GM21576 (cell line): Measurements from ENCODE around the gene SPIB.
"Not testable (repeated sequence)": the region's sequence is repeated elsewhere in the genome, so short reads cannot be mapped to it uniquely, and the experiment has no call there.

Experiments
- ATAC-seq: cut with Tn5 transposase; IDR thresholded peaks from one replicate; pipeline ENCODE4 v1.9.1; 2021; ENCODE audit warnings: mild to moderate bottlenecking, moderate library complexity; ENCODE audit not compliant: unreplicated experiment

SPIB gene

GRCh38 chr19:50435221-50435620 is 16.5 kb downstream of the SPIB start:
- ATAC-seq = no peak

GRCh38 chr19:50435627-50436026 is 16.9 kb downstream of the SPIB start:
- no peak for ATAC-seq

GRCh38 chr19:50437862-50438449 is 19.2 kb downstream of the SPIB start:
- no peak for ATAC-seq

- not testable (repeated sequence) for ATAC-seq
These were observed 20.4 kb downstream of the SPIB start for GRCh38 chr19:50439130-50439529.

GRCh38 chr19:50444059-50444458 is 25.3 kb downstream of the SPIB start:
- ATAC-seq = no peak

- no peak for ATAC-seq
These were observed 28.3 kb downstream of the SPIB start for GRCh38 chr19:50447053-50447452.

- ATAC-seq = no peak
These were observed 29.0 kb downstream of the SPIB start for GRCh38 chr19:50447750-50448149.

- ATAC-seq = no peak
These were observed 30.6 kb downstream of the SPIB start for GRCh38 chr19:50449236-50449899.

- no peak for ATAC-seq
These were observed 31.9 kb downstream of the SPIB start for GRCh38 chr19:50450369-50451222.

GRCh38 chr19:50451223-50451534 is 32.4 kb downstream of the SPIB start:
- ATAC-seq = no peak

- ATAC-seq = no peak
These were observed 34.5 kb downstream of the SPIB start for GRCh38 chr19:50453243-50453642.

- ATAC-seq = no peak
These were observed 37.3 kb downstream of the SPIB start for GRCh38 chr19:50455992-50456391.

GRCh38 chr19:50457300-50457699 is 38.6 kb downstream of the SPIB start:
- no peak for ATAC-seq

GRCh38 chr19:50458396-50459066 is 39.8 kb downstream of the SPIB start:
- no peak for ATAC-seq

- no peak for ATAC-seq
These were observed 40.3 kb downstream of the SPIB start for GRCh38 chr19:50459067-50459456.

- ATAC-seq = no peak
These were observed 40.9 kb downstream of the SPIB start for GRCh38 chr19:50459638-50460037.

- ATAC-seq = peak; percentile 59
These were observed 41.5 kb downstream of the SPIB start for GRCh38 chr19:50460161-50460765.

GRCh38 chr19:50461066-50461875 is 42.5 kb downstream of the SPIB start:
- no peak for ATAC-seq

- ATAC-seq = no peak
These were observed 44.2 kb downstream of the SPIB start for GRCh38 chr19:50462970-50463369.

GRCh38 chr19:50464348-50464747 is 45.6 kb downstream of the SPIB start:
- no peak for ATAC-seq
